ENCODE data around the gene MAN2A1. TPM values are rescaled to one million over a fixed set of nuclear protein-coding genes. Genes with fewer than 3 reads are reported as not detected.

Gene MAN2A1
- polyA plus RNA-seq, 1 donor from 2014 or later: 5.7 TPM

GRCh38 chr5:109769597-109770291 is 80.0 kb downstream of the MAN2A1 start:
- Histone ChIP-seq H3K27ac (ENCODE audit: low read length) (no peak overlapping the region), H3K4me2 (ENCODE audit: low read length) (no peak overlapping the region), H3K9ac (ENCODE audit: low read length) (no peak overlapping the region), H3K9me3 (ENCODE audit: low read length) (no peaks in the 10 kb centered on the region), H3K27me3 (ENCODE audit: insufficient read depth, low read depth, low read length) (no peaks in the 10 kb centered on the region), H3K9me2 (ENCODE audit: insufficient read depth, low read length) (no peaks in the 10 kb centered on the region), H4K20me1 (ENCODE audit: insufficient read depth) (no peaks in the 10 kb centered on the region), H3F3A (ENCODE audit: insufficient read depth, low read length, poor library complexity, severe bottlenecking) (no peaks in the 10 kb centered on the region), H3K79me2 (replicated peaks; ENCODE audit: insufficient read depth, low read length) (no peaks in the 10 kb centered on the region), H3K4me3 (ENCODE audit: low read length) (no peak overlapping the region), H3K36me3 (ENCODE audit: insufficient read depth, low read length) (no peaks in the 10 kb centered on the region), H2AFZ (ENCODE audit: low read depth, low read length) (no peak overlapping the region)
- no peak for TF ChIP-seq SMC3 (conservative IDR thresholded peaks at IDR 0.05; ENCODE audit: poor library complexity)
- no peak for TF ChIP-seq CTCF (IDR thresholded peaks at IDR 0.05; ENCODE audit: poor library complexity, severe bottlenecking)
- no peak for TF ChIP-seq MXI1 (conservative IDR thresholded peaks at IDR 0.05; ENCODE audit: poor library complexity, severe bottlenecking)
- TF ChIP-seq EP300 (conservative IDR thresholded peaks at IDR 0.05; ENCODE audit: poor library complexity, severe bottlenecking): no peak
- TF ChIP-seq EZH2 (IDR thresholded peaks at IDR 0.05; ENCODE audit: borderline replicate concordance, insufficient read depth, low read length, poor library complexity, severe bottlenecking): no peak
- no peak for TF ChIP-seq POLR2AphosphoS5 (IDR thresholded peaks at IDR 0.05)
- no peak for TF ChIP-seq TAF1 (IDR thresholded peaks at IDR 0.05; ENCODE audit: low read depth)
- TF ChIP-seq REST (IDR thresholded peaks at IDR 0.05; ENCODE audit: borderline replicate concordance): no peak
- TF ChIP-seq RAD21 (conservative IDR thresholded peaks at IDR 0.05): no peak

GRCh38 chr5:109775130-109775529 is 85.4 kb downstream of the MAN2A1 start:
- H3K79me2 ChIP-seq (replicated peaks; ENCODE audit: insufficient read depth, low read length): no peaks in the 10 kb centered on the region
- no peak overlapping the region for H3K4me2 ChIP-seq (ENCODE audit: low read length)
- H3K9me2 ChIP-seq (ENCODE audit: insufficient read depth, low read length): no peaks in the 10 kb centered on the region
- H3K36me3 ChIP-seq (ENCODE audit: insufficient read depth, low read length): no peaks in the 10 kb centered on the region
- H2AFZ ChIP-seq (ENCODE audit: low read depth, low read length): no peak overlapping the region
- H3K9ac ChIP-seq (ENCODE audit: low read length): no peak overlapping the region
- H3K27ac ChIP-seq (ENCODE audit: low read length): no peak overlapping the region
- TF ChIP-seq EZH2 (IDR thresholded peaks at IDR 0.05; ENCODE audit: borderline replicate concordance, insufficient read depth, low read length, poor library complexity, severe bottlenecking) (no peak), REST (IDR thresholded peaks at IDR 0.05; ENCODE audit: borderline replicate concordance) (no peak), RAD21 (conservative IDR thresholded peaks at IDR 0.05) (no peak), POLR2AphosphoS5 (IDR thresholded peaks at IDR 0.05) (no peak), SMC3 (conservative IDR thresholded peaks at IDR 0.05; ENCODE audit: poor library complexity) (no peak), EP300 (conservative IDR thresholded peaks at IDR 0.05; ENCODE audit: poor library complexity, severe bottlenecking) (no peak), CTCF (IDR thresholded peaks at IDR 0.05; ENCODE audit: poor library complexity, severe bottlenecking) (no peak), TAF1 (IDR thresholded peaks at IDR 0.05; ENCODE audit: low read depth) (no peak), MXI1 (conservative IDR thresholded peaks at IDR 0.05; ENCODE audit: poor library complexity, severe bottlenecking) (no peak)
- no peaks in the 10 kb centered on the region for H3F3A ChIP-seq (ENCODE audit: insufficient read depth, low read length, poor library complexity, severe bottlenecking)
- no peak overlapping the region for H3K4me3 ChIP-seq (ENCODE audit: low read length)
- no peaks in the 10 kb centered on the region for H3K27me3 ChIP-seq (ENCODE audit: insufficient read depth, low read depth, low read length)
- no peaks in the 10 kb centered on the region for H4K20me1 ChIP-seq (ENCODE audit: insufficient read depth)
- H3K9me3 ChIP-seq (ENCODE audit: low read length): no peaks in the 10 kb centered on the region

Measured in neural cell (in vitro differentiated cells).